HG03521 (cell line): Measurements from ENCODE around the gene SSRP1.
A peak's percentile ranks its signal among the peaks of the same experiment; 100 is the strongest.

Source experiments
- ATAC-seq: cut with Tn5 transposase; IDR thresholded peaks from one replicate; pipeline ENCODE4 v1.9.1; 2021; ENCODE audit warnings: mild to moderate bottlenecking, moderate library complexity; ENCODE audit not compliant: unreplicated experiment

Gene SSRP1

DNA sequence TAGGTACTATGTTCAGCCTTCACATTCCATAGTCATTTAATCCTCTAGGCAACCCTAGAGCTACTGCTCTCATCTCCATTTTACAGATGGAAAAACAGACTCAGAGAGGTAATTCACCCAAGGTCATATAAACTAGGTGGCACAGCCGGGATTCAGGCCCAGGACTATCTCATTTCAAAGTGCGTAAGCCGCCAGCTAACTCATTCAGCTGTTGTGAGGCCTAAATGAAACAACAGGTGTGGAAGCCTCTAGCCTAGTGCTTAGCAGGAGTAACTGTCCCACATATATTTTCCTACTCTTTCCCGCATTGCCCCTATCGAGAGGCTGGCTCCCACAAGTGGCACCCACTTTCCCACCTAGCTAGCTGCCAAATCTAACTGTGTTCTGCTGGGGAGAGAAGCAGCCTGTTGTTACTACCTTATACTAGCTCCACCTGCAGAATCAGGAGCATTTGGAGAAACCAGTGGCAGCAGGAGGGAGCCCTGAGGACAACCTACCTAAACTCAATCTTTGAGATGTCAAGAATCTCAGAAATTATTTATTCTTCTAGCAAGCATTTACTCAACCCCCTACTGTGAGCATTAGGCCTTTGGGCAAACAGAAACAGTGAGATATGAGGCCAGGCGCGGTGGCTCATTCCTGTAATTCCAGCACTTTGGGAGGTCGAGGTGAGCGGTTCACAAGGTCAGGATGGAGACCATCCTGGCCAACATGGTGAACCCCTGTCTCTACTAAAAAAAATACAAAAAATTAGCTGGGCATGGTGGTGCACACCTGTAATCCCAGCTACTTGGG, 24.4 kb upstream of the SSRP1 start:
- ATAC-seq: no peak

DNA sequence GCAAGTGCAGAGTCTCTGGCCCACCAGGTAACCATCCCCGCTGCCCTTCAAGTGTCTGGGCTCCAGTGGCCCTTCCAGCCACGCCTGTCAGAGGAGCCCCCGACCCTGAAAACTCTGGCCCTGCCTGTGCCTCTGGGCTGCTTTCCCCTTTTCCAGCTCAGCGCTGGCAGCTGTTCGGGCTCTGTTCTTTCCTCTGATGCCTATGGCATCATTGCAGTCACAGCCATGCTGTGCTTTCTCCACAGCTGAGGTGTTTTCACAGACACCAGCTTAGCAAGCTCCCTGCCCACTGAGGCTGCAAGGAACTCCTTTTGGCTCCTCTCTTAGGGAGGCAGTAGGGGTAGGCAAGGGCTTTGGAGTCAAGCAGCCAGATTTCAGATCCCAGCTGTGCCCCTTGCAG, 23.7 kb upstream of the SSRP1 start:
- no peak for ATAC-seq

DNA sequence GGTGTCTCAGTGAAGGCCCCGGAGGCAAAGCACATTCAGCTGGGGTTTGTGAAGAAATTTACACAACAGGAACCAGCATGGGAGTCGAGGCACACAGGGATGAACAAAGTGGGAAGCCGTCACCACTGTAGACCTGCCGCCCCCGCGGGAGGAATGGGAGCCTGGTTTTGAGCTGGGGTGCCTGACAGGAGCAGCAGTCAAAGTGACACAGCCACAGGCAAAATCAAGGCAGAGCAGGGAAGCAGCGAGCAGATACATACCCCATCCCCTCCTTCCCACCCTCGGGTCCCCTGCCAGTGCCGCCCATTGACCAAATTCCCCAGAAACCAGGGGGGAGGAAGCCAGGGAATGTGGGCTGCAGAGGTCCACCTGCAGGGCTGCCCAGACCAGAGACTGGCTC, 23.3 kb upstream of the SSRP1 start:
- ATAC-seq: no peak

DNA sequence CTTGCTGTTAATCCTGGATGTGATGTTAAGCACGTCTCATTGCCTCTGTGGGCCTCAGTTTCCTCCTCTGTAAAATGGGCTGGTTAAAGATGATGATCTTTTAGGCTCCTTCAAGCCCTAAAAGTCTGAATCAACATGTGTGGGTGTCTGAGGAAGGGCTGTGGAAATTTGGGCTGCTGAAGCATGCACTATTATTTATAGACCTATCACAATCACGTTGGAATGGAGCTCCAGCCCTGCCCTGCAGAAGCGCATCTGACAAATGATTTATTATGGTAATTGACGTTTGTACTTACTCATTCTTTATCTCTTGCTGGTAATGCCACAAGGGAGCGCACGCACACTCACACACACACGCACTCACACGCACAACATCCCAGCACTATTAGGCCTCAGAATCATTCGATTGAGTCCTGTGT, 22.9 kb upstream of the SSRP1 start:
- no peak for ATAC-seq

DNA sequence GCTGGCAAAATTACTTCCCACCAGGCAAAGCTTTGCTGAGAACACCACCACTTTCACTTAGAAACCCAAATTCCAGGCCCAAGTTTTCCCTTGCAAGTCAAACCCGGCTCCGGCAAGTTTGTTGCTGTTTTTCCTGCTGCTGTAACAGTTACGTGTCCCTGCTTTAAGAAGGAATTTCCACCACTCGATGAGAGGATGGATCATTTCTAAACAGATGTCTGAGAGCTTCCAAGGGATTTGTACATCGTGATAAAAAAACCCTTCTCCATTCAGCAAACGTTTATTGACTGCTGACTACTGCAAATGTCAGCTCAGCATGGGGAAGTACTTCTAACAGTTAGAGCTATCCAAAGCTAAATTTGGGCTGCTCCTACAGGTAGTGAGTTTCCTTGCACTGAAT, 22.2 kb upstream of the SSRP1 start:
- ATAC-seq: no peak

DNA sequence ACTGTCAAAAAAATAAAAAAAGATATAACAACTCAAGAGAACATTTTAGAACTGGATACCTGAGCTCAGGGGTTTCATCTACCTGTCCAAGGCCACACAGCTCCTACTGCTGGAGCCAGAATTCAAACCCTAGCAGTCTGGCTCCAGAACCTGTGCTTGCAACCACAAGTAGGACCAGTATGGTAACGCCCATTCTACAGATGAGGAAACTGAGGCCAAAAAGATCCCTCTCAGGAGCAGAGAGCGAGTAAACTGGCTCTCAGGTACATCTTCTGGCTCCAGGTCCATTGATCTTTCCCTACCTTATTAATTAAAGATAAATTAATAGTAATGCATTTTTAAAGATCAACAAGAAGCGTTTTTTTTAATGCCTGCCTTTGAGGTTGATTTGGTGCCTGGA, 21.6 kb upstream of the SSRP1 start:
- ATAC-seq: no peak

DNA sequence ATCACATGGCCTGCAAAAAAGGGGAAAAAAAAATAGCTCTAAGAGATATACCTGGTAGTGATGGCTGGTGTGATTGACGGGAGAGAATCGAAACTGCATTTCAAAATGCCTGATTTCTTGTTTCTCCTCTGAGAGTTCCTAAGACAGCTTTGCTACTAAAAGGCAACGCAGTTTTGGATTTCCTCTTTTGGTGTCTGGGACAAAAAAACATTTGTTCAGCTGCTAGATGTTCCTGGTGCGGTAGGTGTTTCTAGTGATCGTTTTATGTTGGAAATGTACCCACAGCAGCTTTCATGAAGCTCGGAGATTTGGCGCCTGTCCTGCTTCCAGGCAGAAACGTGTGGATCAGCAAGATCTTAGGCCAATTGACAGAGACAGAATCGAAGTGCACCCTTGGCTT, 20.6 kb upstream of the SSRP1 start:
- ATAC-seq: no peak

DNA sequence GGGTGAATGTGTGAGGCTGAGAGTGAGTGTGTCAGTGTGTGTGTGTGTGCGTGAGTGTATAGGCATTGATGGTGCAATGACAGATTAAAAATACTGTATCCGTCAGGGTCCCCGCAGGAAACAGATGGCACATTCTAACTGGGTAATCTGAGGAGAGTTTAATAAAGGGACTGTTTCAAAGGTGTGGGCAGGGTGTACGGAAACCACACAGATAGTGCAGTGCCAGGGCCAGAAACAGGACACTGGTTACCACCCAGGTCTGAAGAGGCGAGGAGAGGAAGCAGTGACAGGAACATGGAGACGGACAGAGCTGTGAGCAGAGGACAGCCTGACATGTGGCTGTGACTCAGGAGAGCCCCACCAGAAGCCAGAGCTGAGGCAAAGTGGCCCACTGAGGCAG, 19.0 kb upstream of the SSRP1 start:
- no peak for ATAC-seq

DNA sequence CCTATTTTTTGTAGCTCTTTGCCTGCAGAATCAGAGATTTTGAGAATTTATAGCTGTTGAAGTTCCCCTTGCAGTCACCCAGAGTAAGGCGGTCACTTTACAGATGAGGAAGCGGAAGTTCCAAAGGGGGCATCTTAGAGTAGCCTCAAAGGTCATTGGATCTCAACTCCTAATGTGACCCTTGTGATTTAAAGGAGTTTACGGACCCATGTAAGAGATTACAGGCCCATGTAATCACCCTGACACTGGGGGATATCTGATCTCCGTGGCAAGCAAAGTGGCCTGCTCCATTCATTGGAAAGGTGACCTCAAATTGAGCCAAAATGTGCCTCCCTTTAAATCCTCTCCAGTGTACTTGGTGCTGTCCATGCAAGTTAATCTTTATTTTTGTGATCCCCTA, 18.2 kb upstream of the SSRP1 start:
- ATAC-seq: no peak

DNA sequence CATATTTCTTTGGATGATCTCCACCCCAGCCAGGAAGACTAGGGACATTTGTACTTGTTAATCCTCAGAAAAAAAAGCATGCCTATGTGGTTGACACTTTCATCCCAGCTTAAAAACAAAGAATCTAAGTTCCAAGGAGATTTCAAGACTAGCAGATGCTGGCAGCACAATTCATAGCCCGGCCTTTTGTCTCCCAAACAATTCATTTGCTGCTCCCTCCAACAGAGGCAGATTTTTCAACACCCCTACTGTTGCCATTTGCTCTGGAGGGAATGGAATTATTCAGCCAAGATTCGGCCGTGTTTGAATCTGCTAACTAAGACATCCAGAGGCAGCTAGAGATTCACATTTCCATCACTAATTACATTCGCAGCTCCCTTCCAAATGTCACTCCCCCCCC, 17.8 kb upstream of the SSRP1 start:
- ATAC-seq: no peak

DNA sequence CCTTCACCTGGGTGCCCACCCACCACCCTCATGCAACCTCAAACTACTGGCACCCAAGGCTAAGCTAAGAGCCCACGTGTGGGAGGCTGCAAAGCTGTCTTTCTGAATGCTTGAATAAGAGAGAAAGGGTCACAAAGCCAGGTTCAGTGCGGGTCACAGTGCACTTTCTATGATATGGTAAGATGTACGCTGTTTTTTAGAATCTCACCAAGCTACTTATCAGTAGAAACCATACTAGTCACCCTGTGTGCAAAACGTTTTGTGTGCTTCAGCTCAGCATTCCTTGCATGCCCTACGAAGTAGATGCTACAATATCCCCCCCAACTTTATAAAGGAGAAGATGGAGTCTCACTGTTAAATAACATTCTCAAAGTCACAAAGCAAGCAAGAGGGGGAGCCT, 17.3 kb upstream of the SSRP1 start:
- ATAC-seq: no peak

DNA sequence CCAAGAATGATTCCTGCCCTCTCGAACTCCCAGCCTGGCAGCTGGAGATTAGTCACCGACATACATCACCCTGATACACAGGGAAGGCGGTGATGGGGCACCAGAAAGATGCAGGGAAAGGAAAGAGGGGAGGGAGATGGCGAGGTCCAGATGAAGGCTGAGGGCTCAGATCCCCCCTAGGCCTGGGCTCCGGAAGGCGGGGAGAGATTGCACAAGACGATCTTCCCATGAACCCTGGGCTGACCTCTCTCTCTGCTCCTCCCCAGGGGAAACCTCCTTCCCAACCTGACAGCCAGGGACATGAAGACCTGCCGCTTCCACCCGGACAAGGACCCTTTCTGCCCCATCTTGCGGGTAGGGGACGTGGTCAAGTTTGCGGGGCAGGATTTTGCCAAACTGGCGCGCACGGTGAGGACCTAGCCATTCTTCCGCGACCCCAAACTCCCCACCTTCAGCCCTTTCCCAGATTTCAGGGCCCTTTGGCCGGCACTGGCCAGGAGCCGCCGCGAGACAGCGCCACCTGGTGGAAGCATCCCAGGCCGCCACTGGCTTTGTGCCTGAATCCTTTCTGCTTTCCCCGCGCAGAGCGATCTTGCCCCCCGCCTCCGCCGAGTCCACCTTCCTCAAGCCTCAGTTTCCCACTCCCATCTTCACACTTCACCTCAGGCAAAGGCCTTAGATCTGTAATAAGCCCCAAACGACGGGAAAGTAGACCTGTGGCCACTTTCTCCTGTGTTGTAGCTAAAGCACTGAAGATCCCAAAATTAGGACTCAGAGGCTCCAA, 14.0 kb upstream of the SSRP1 start:
- peak; percentile 50 for ATAC-seq

DNA sequence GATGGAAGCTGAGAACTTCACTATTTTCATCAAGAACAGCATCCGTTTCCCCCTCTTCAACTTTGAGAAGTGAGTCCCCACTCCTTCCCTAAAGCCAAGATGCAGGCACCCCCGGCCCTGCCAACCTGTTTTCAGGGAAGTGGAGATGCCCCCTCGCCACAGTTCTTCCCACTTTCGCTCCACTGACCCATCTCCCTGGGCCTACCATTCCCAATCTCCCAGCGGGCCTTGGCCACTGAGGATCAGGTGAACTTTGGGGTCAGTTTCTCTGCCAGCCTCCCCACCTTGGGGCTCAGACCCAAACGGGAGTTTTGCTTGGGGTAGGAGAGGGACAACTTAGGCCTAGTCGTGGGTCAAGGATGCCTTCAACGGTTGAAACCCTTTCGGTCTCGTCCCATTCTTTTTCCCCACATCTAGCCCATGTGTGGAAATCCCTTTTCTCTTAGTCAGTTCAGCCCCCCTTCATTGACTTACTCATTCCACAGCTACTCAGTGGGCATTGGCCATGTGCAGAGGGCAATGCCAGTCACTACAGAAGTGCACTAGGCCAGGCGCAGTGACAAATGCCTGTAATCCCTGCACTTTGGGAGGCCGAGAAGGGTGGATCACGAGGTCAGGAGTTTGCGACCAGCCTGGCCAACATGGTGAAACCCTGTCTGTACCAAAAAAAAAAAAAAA, 13.1 kb upstream of the SSRP1 start:
- no peak for ATAC-seq

DNA sequence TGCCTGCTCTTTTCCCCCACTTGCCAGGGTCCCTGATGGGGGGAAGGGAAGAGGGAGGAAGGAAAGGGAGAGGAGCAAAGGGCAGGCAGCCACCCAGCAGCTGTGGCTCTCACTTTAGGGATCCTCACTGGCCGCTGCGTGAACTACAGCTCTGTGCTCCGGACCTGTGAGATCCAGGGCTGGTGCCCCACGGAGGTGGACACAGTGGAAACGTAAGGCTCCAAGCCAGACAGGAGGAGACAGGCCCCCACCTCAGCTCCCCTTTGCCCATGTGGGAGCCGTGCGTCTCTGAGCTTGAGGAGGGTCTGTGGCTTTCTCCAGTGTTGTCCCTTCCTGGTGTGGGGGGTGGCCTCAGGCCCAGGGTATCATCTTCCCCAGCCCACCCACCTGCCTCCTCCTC, 12.4 kb upstream of the SSRP1 start:
- ATAC-seq: no peak

DNA sequence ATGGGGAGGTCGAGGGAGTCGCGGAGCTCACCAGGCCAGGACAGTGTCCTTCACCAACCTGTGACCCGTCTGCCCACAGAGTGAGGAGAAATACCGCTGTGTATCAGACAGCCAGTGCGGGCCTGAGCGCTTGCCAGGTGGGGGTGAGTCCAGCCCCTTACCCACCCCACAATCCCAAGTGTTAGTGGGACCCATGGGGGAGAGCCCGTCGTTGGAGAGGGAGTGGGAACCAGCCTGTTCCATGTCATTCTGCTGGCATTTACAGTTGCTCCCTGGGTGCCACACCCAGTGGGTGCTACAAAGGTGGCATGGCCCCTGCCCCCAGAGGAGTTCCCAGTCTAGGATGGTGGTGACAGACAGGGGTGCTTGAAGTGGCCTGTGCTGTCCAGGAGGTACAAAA, 11.6 kb upstream of the SSRP1 start:
- ATAC-seq: no peak

DNA sequence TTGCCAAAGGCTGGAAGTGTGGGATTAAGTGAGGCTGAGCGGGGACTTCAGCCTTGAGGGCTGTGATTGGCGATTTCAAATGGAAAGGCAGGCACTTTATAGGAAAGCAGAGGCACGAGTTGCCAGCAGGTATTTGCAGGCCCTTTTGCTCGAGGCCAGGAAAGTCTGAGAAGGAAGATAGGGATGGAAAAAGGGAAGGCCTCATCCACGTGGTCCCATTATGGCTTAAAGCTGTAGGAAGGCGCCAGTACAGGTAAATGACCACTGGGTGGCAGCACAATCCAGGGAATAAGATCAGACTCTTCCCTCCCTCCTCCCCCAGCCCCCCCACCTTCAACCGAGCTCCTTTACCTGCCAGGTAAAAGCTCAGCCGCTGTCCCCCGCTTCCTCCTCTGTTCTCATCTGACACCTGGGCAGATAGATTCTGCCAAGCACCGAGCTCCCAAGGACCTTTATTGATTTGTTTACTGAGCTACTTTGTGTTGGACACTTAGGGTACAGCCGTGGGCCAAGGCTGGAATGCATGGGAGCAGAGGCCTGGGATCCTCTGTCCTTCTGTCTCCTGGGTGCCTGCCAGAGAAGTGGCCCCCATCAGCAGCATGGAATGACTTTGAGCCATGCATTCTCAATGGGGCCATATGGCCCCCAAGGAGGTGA, 10.0 kb upstream of the SSRP1 start:
- ATAC-seq: peak; percentile 50

DNA sequence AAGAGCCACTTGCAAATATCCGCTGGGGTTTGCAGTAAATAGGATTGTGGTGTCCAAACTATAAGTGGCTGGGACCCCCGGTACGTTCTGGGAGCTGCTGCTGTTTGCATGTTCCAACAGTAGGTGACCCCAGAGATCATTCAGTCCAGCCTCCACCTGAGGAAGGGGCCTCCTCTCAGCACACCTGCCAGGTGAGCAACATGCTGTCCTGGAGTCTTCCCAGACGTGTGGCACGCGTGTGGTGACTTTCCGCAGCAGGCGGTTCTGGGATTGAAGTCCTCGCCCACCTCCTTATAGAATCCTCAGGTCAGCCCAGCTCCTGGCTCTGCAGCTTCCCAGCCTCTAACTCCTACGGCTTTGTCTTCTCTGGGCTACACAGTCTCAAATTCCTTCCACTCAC, 9.1 kb upstream of the SSRP1 start:
- no peak for ATAC-seq

DNA sequence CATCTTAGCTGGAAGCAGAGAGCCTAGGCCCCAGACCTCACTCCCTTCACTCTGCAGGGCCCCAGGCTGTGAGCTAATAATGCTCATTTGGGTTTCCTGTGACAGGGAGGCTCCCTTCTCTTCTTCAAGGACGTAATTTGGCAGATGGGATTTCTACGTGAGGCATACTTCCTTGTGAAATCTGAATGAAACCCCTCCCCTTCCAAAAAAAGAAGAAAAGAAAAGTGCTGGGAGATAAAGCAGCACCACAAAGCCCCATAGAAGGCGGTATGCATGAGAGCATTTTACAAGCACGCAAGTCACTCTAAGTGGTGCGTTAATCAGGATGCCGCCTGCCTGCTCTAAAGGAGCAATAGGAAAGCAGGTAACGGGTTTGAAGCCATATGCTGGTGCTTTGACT, 8.1 kb upstream of the SSRP1 start:
- no peak for ATAC-seq

DNA sequence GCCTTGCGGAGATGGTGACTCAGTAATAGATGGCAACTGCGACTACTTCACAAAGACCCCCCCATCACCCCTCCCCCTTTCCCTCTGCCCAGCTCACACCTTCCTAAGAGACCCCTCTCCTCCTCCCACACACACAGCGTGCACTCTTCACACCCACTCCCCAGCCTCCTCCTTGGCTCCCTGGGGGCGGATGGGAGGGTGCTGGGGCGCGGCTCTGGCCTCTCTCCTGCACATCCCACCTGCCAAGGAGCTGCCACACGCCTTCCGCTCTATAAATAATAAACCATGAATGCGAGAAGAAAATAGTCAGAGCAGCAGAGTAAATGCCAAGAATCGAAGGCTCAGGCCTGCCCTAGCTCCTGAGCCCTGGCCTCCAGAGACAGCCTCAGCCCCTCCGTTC, 7.0 kb upstream of the SSRP1 start:
- ATAC-seq: no peak

DNA sequence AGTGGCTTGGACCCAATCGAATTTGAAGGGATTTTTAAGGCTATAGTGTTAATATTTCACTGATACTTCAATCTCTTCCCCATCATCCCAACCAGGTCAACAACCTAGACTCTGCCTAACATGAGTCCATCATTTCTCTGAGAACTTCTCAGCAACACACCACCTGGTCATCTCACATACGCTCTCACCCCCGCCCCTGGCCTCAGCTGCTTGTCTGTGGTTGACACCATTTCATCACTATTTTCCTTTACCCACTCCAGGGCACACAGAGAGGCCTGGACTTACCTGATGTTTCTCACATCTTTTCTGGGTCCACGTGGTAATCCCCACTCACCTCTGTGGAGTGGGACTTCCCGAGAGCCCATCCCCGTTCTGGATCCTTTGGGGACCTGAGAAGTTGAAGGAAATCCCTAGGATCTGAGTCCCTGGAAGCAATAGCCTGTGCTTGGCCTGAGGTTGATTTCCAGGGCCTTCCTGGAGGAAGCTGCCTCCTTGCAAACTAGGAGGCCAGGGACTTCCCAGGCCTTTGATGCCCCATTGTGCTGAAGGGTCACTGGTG, 5.6 kb upstream of the SSRP1 start:
- ATAC-seq: no peak

DNA sequence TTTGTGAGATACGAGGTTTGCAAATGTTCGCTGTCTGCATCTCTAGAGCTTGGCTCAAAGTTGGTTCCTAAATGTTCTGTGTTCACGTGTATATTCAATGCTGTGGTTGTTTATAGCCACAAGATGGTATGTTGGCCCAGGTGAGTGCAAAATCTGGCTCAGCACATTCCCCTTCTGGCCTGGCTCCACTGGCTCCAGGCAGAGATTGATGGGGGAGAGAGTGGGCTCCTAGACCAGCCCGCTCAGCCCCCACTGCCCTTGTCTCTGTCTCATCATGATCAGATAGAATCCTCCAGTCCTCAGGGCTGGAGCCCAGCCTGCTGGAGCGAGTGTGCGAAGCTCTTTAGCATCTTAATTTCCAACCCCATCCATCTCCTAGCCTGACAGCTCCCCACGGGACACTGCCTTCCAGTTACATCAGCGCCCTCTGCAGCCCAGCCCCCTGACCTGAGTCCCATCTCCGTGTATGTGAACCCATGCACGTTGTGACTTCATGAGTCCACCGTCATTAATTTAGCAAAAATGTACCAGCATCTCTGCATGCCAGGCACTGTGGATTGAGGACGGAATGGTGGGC, 4.4 kb upstream of the SSRP1 start:
- ATAC-seq: no peak
